HEK293T (cell line): ENCODE data around the gene NLRP8.
"Not testable (repeated sequence)": the region's sequence is repeated elsewhere in the genome, so short reads cannot be mapped to it uniquely, and the experiment has no call there.

Experiments
- CTCF ChIA-PET: fragments of 350-600 bp; formaldehyde crosslinking; extraction: SDS; loops from one replicate; lab custom pipeline; 2021; ENCODE audit warnings: antibody characterized with exemption, inconsistent platforms; lab: Yijun Ruan, JAX
- POLR2A ChIA-PET: fragments of 350-600 bp; formaldehyde crosslinking; extraction: SDS; loops from one replicate; lab custom pipeline; 2020; ENCODE audit warnings: antibody characterized with exemption, inconsistent platforms; lab: Yijun Ruan, JAX
- DNase-seq: peaks from one replicate; pipeline ENCODE4 v3.0.0; 2012; ENCODE audit warnings: mixed read lengths; ENCODE audit errors: extremely low spot score
- ARNT ChIP-seq: fragments of 450-650 bp; IDR thresholded peaks from 2 replicates; pipeline ENCODE4 v1.6.1; 2017; ENCODE audit warnings: mild to moderate bottlenecking
- BHLHE40 ChIP-seq: fragments of 450-650 bp; IDR thresholded peaks from 2 replicates; pipeline ENCODE4 v1.6.1; 2016; ENCODE audit warnings: mild to moderate bottlenecking, moderate library complexity, borderline replicate concordance
- CTBP1 ChIP-seq: fragments of 450-650 bp; IDR thresholded peaks from 2 replicates; pipeline ENCODE4 v1.6.1; 2016; ENCODE audit warnings: borderline replicate concordance
- ELF4 ChIP-seq: fragments of 450-650 bp; IDR thresholded peaks from 2 replicates; pipeline ENCODE4 v1.6.1; 2017; ENCODE audit warnings: antibody characterized with exemption
- FOXA1 ChIP-seq: fragments of 450-650 bp; IDR thresholded peaks from 2 replicates; pipeline ENCODE4 v1.6.1; 2016; ENCODE audit warnings: mild to moderate bottlenecking
- FOXK2 ChIP-seq: fragments of 450-650 bp; IDR thresholded peaks from 2 replicates; pipeline ENCODE4 v1.6.1; 2016; ENCODE audit warnings: mild to moderate bottlenecking
- FOXM1 ChIP-seq: fragments of 450-650 bp; IDR thresholded peaks from 2 replicates; pipeline ENCODE4 v1.6.1; 2017; ENCODE audit warnings: mild to moderate bottlenecking, borderline replicate concordance
- HDGF ChIP-seq: fragments of 450-650 bp; IDR thresholded peaks from 2 replicates; pipeline ENCODE4 v1.6.1; 2017; ENCODE audit warnings: antibody characterized with exemption, borderline replicate concordance
- L3MBTL2 ChIP-seq: fragments of 450-650 bp; conservative IDR thresholded peaks from 2 replicates; pipeline ENCODE4 v1.6.1; 2016; ENCODE audit warnings: mild to moderate bottlenecking
- LEF1 ChIP-seq: fragments of 450-650 bp; IDR thresholded peaks from 2 replicates; pipeline ENCODE4 v1.6.1; 2017; ENCODE audit warnings: mild to moderate bottlenecking, borderline replicate concordance
- NFRKB ChIP-seq: fragments of 450-650 bp; IDR thresholded peaks from 2 replicates; pipeline ENCODE4 v1.6.1; 2016; ENCODE audit warnings: mild to moderate bottlenecking, moderate library complexity
- SP1 ChIP-seq: fragments of 450-650 bp; IDR thresholded peaks from 2 replicates; pipeline ENCODE4 v1.6.1; 2017
- SUZ12 ChIP-seq: fragments of 450-650 bp; IDR thresholded peaks from 2 replicates; pipeline ENCODE4 v1.6.1; 2016; ENCODE audit warnings: mild to moderate bottlenecking
- TARDBP ChIP-seq: fragments of 450-650 bp; IDR thresholded peaks from 2 replicates; pipeline ENCODE4 v1.6.1; 2016
- ZNF384 ChIP-seq: fragments of 450-650 bp; IDR thresholded peaks from 2 replicates; pipeline ENCODE4 v1.6.1; 2016
- TF ChIP-seq, protein P1 (sequence below): fragments of 450-650 bp; IDR thresholded peaks from 2 replicates; pipeline ENCODE4 v1.6.1; 2016

NLRP8 gene

GRCh38 chr19:55931936-55932386 is 15.7 kb upstream of the NLRP8 start, which contains the start of gene NLRP13:
TSS of gene NLRP13 (minus strand) at chr19:55932336. CDS start at chr19:55932311, 25 bp downstream.
- no peak for DNase-seq
- ChIA-PET POLR2A (no interaction called here), CTCF (no interaction called here)
- TF ChIP-seq HDGF (no peak), FOXA1 (no peak), SP1 (no peak), ELF4 (no peak), FOXM1 (no peak), L3MBTL2 (no peak), CTBP1 (no peak), BHLHE40 (no peak), ZNF384 (no peak), SUZ12 (no peak), LEF1 (no peak)
- TF ChIP-seq, protein P1, sequence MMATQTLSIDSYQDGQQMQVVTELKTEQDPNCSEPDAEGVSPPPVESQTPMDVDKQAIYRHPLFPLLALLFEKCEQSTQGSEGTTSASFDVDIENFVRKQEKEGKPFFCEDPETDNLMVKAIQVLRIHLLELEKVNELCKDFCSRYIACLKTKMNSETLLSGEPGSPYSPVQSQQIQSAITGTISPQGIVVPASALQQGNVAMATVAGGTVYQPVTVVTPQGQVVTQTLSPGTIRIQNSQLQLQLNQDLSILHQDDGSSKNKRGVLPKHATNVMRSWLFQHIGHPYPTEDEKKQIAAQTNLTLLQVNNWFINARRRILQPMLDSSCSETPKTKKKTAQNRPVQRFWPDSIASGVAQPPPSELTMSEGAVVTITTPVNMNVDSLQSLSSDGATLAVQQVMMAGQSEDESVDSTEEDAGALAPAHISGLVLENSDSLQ = no peak

GRCh38 chr19:55935206-55935605 is 12.4 kb upstream of the NLRP8 start:
- POLR2A ChIA-PET = no interaction called here
- CTCF ChIA-PET = no interaction called here
- no peak for TF ChIP-seq FOXM1
- no peak for TF ChIP-seq FOXK2
- no peak for TF ChIP-seq ZNF384
- no peak for TF ChIP-seq FOXA1
- no peak for TF ChIP-seq BHLHE40
- TF ChIP-seq LEF1 = no peak
- no peak for TF ChIP-seq ELF4
- no peak for TF ChIP-seq CTBP1
- no peak for TF ChIP-seq NFRKB
- TF ChIP-seq ARNT = no peak
- no peak for TF ChIP-seq L3MBTL2
- no peak for TF ChIP-seq SP1
- no peak for TF ChIP-seq TARDBP
- TF ChIP-seq HDGF = no peak
- TF ChIP-seq, protein P1 = no peak
- no peak for TF ChIP-seq SUZ12
- no peak for DNase-seq

DNA sequence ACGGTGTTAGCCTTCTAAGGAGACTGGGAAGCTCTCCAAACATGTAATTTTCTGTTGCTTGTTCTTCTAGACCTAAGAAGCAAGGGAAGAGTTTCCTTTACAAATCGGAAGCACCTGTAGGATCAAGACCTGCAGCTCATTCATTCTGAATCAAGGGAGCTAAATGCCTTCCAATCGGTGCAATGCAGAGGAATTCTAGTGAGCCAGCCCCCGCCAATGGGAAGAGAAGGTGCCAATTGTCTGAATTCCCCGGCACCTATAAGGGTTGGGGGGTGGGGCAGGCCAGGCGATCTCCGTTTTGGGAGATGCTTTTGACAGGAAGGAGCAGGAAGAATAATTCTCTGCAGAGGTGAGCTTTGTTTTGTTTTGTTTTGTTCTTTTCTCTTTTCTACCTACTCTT is 8.4 kb upstream of the NLRP8 start:
- TF ChIP-seq SP1 (no peak), L3MBTL2 (no peak), TARDBP (no peak), ARNT (no peak), FOXK2 (no peak), FOXM1 (no peak), ZNF384 (no peak), CTBP1 (no peak), FOXA1 (no peak), NFRKB (no peak), HDGF (no peak), LEF1 (no peak), SUZ12 (no peak), BHLHE40 (no peak), ELF4 (no peak)
- TF ChIP-seq, protein P1 = no peak
- no peak for DNase-seq
- POLR2A ChIA-PET = no interaction called here
- CTCF ChIA-PET = no interaction called here

- CTCF ChIA-PET = no interaction called here
- TF ChIP-seq FOXM1 = no peak
- no peak for TF ChIP-seq FOXA1
- TF ChIP-seq ZNF384 = no peak
- no peak for TF ChIP-seq FOXK2
- no peak for TF ChIP-seq SUZ12
- no peak for TF ChIP-seq L3MBTL2
- TF ChIP-seq LEF1 = no peak
- TF ChIP-seq BHLHE40 = no peak
- no peak for TF ChIP-seq TARDBP
- TF ChIP-seq NFRKB = no peak
- TF ChIP-seq CTBP1 = no peak
- TF ChIP-seq, protein P1 = no peak
- TF ChIP-seq ELF4 = no peak
- TF ChIP-seq SP1 = no peak
- no peak for TF ChIP-seq HDGF
- TF ChIP-seq ARNT = no peak
- DNase-seq = no peak
- POLR2A ChIA-PET = no interaction called here
Observed at GRCh38 chr19:55940306-55940705, 7.3 kb upstream of the NLRP8 start.

GRCh38 chr19:55950566-55950965 is 2.9 kb downstream of the NLRP8 start:
- CTCF ChIA-PET, DNase-seq, POLR2A ChIA-PET: not testable (repeated sequence)

- POLR2A ChIA-PET = no interaction called here
- TF ChIP-seq ARNT (no peak), CTBP1 (no peak), BHLHE40 (no peak), FOXK2 (no peak), SP1 (no peak), ELF4 (no peak), HDGF (no peak), FOXM1 (no peak), SUZ12 (no peak), TARDBP (no peak), ZNF384 (no peak), NFRKB (no peak), FOXA1 (no peak), LEF1 (no peak), L3MBTL2 (no peak)
- TF ChIP-seq, protein P1 = no peak
- CTCF ChIA-PET = no interaction called here
- no peak for DNase-seq
Observed at GRCh38 chr19:55956431-55956830, 8.8 kb downstream of the NLRP8 start.
